HepG2 (cell line): Measurements from ENCODE around the gene FZD7. TPM values are rescaled to one million over a fixed set of nuclear protein-coding genes. Genes with fewer than 3 reads are reported as not detected.

Experiments used
- ATAC-seq: fragments of 200-7000 bp; cut with Tn5 transposase; 3 replicates; pipeline ENCODE4 v1.9.1; 2020; ENCODE audit warnings: mild to moderate bottlenecking, moderate library complexity
- BruUV-seq: library from RNA; stranded (reverse); fragments of 400-500 nt; replicated peaks from 2 replicates; lab custom pipeline; 2021; lab: Mats Ljungman, UMichigan
- CTCF ChIA-PET: fragments of 300-600 bp; formaldehyde crosslinking; extraction: SDS; loops from one replicate; lab custom pipeline; 2021; ENCODE audit warnings: low total read pairs, inconsistent platforms, low intra/inter-chr PET ratio; lab: Yijun Ruan, JAX
- POLR2A ChIA-PET: fragments of 350-600 bp; sonication (Branson Sonifier 250); formaldehyde crosslinking; loops from one replicate; lab custom pipeline; 2020; ENCODE audit warnings: antibody characterized with exemption, inconsistent platforms; lab: Yijun Ruan, JAX
- DNase-seq: peaks from one replicate; pipeline ENCODE4 v3.0.0-alpha.2; 2015; ENCODE audit warnings: low spot score
- FAIRE-seq: peaks from 3 replicates; lab custom pipeline; 2011; peaks lifted over from hg19 to GRCh38; lab: Jason Lieb, UNC
- H2AFZ ChIP-seq: one replicate; pipeline ENCODE4 v1.6.1; 2011; ENCODE audit warnings: low read length, inconsistent platforms
- H3K27ac ChIP-seq: fragments of 300-600 bp; 3 replicates; pipeline ENCODE4 v1.8.0; 2011; ENCODE audit warnings: mixed run types, mild to moderate bottlenecking, mixed read lengths, low read length, inconsistent platforms; ENCODE audit not compliant: insufficient read depth; ENCODE audit errors: extremely low read length
- H3K27me3 ChIP-seq, 2 experiments: fragments of 200-600 bp in 1 of 2; 2 replicates in 1 of 2; 3 replicates in 1 of 2; pipeline versions ENCODE4 v1.6.0 to v1.8.0; 2011; ENCODE audit warnings: low read length in 2 of 2, mild to moderate bottlenecking in 2 of 2, moderate library complexity in 2 of 2, inconsistent platforms in 1 of 2; ENCODE audit not compliant: insufficient read depth in 2 of 2, control insufficient read depth in 1 of 2
- H3K36me3 ChIP-seq, 2 experiments: fragments of 200-600 bp in 1 of 2; replicated peaks in 1 of 2; 2 replicates in 1 of 2; 3 replicates in 1 of 2; pipeline versions ENCODE4 v1.5.1 to v1.8.0; 2011; ENCODE audit warnings: low read length in 2 of 2, inconsistent platforms in 1 of 2; ENCODE audit not compliant: insufficient read depth in 2 of 2, control insufficient read depth in 1 of 2
- H3K4me1 ChIP-seq: 2 replicates; pipeline ENCODE4 v1.5.1; 2012; ENCODE audit warnings: low read length, inconsistent platforms; ENCODE audit not compliant: insufficient read depth
- H3K4me2 ChIP-seq: 2 replicates; pipeline ENCODE4 v1.6.0; 2011; ENCODE audit warnings: low read depth, low read length, inconsistent platforms
- H3K4me3 ChIP-seq, 3 experiments: fragments of 200-600 bp in 1 of 3; sonication (generic), shearing (Covaris generic) in 1 of 3; replicated peaks in 1 of 3; 2 replicates each; pipeline ENCODE4 v1.5.1; 2011 to 2016; ENCODE audit warnings: low read length in 3 of 3, inconsistent platforms in 2 of 3, low read depth in 2 of 3, mild to moderate bottlenecking in 2 of 3, control low read depth in 1 of 3, mixed read lengths in 1 of 3; ENCODE audit not compliant: insufficient read depth in 1 of 3
- H3K79me2 ChIP-seq: one replicate; pipeline ENCODE4 v1.6.1; 2011; ENCODE audit warnings: low read length, inconsistent platforms; ENCODE audit not compliant: insufficient read depth
- H3K9ac ChIP-seq: 2 replicates; pipeline ENCODE4 v1.6.0; 2011; ENCODE audit warnings: mild to moderate bottlenecking, low read depth, low read length, inconsistent platforms; ENCODE audit not compliant: insufficient read depth
- H3K9me3 ChIP-seq: 2 replicates; pipeline ENCODE4 v1.5.1; 2012; ENCODE audit warnings: mild to moderate bottlenecking, low read length
- H4K20me1 ChIP-seq: 2 replicates; pipeline ENCODE4 v1.6.0; 2011; ENCODE audit warnings: inconsistent platforms, mild to moderate bottlenecking, low read length, moderate library complexity; ENCODE audit not compliant: insufficient read depth
- ARNT ChIP-seq: fragments of 450-650 bp; IDR thresholded peaks from 2 replicates; pipeline ENCODE4 v1.6.1; 2017
- CC2D1A ChIP-seq: sonication (generic); formaldehyde crosslinking; IDR thresholded peaks from 2 replicates; pipeline ENCODE4 v1.8.1; 2023; ENCODE audit warnings: mild to moderate bottlenecking, missing genetic modification reagents
- HMGXB3 ChIP-seq: sonication (generic); formaldehyde crosslinking; IDR thresholded peaks from 2 replicates; pipeline ENCODE4 v1.4.0; 2020; ENCODE audit warnings: missing genetic modification reagents, borderline replicate concordance
- HOXA3 ChIP-seq: sonication (generic); formaldehyde crosslinking; IDR thresholded peaks from 2 replicates; pipeline ENCODE4 v1.5.0; 2020; ENCODE audit warnings: missing genetic modification reagents
- KLF11 ChIP-seq: IDR thresholded peaks from 2 replicates; pipeline ENCODE4 v1.6.1; 2016; ENCODE audit warnings: missing compliant biosample characterization
- MBD4 ChIP-seq: IDR thresholded peaks from 2 replicates; pipeline ENCODE4 v1.6.1; 2012; ENCODE audit warnings: low read length, inconsistent platforms, borderline replicate concordance
- PTBP1 ChIP-seq: fragments of 200-400 bp; formaldehyde crosslinking; IDR thresholded peaks from 2 replicates; pipeline ENCODE4 v1.6.1; 2018; ENCODE audit warnings: low read length, low read depth; ENCODE audit not compliant: poor library complexity, severe bottlenecking
- RBFOX2 ChIP-seq: fragments of 200-400 bp; formaldehyde crosslinking; IDR thresholded peaks from 2 replicates; pipeline ENCODE4 v1.6.1; 2017; ENCODE audit warnings: low read depth, mild to moderate bottlenecking, low read length
- SNAI1 ChIP-seq: sonication (generic); formaldehyde crosslinking; IDR thresholded peaks from 2 replicates; pipeline ENCODE4 v1.5.0; 2020; ENCODE audit warnings: mild to moderate bottlenecking, missing genetic modification reagents, borderline replicate concordance
- SP5 ChIP-seq: IDR thresholded peaks from 2 replicates; pipeline ENCODE4 v1.6.1; 2016; ENCODE audit warnings: low read depth, borderline replicate concordance
- TBP ChIP-seq: sonication (generic); formaldehyde crosslinking; IDR thresholded peaks from 2 replicates; pipeline ENCODE4 v1.5.0; 2020; ENCODE audit warnings: missing genetic modification reagents
- THAP9 ChIP-seq: sonication (generic); formaldehyde crosslinking; IDR thresholded peaks from 2 replicates; pipeline ENCODE4; 2020; ENCODE audit warnings: missing genetic modification reagents, mild to moderate bottlenecking, borderline replicate concordance
- TRIM24 ChIP-seq: sonication (generic); formaldehyde crosslinking; IDR thresholded peaks from 2 replicates; pipeline ENCODE4 v1.8.0; 2022; ENCODE audit warnings: mild to moderate bottlenecking, missing genetic modification reagents
- ZEB1 ChIP-seq: IDR thresholded peaks from 2 replicates; pipeline ENCODE4 v1.6.1; 2012; ENCODE audit warnings: mild to moderate bottlenecking, low read depth, inconsistent platforms; ENCODE audit not compliant: insufficient replicate concordance
- ZFP62 ChIP-seq: sonication (generic); formaldehyde crosslinking; IDR thresholded peaks from 2 replicates; pipeline ENCODE4 v1.4.0; 2020; ENCODE audit warnings: missing genetic modification reagents
- ZNF180 ChIP-seq: sonication (generic); formaldehyde crosslinking; IDR thresholded peaks from 2 replicates; pipeline ENCODE4 v1.4.0; 2020; ENCODE audit warnings: low read depth, missing genetic modification reagents, borderline replicate concordance
- ZNF33A ChIP-seq: sonication (generic); formaldehyde crosslinking; IDR thresholded peaks from 2 replicates; pipeline ENCODE4 v1.5.1; 2020; ENCODE audit warnings: missing genetic modification reagents, mild to moderate bottlenecking, moderate library complexity, borderline replicate concordance
- ZNF383 ChIP-seq: sonication (generic); formaldehyde crosslinking; IDR thresholded peaks from 2 replicates; pipeline ENCODE4 v1.4.0; 2020; ENCODE audit warnings: missing genetic modification reagents, mild to moderate bottlenecking, borderline replicate concordance
- ZNF709 ChIP-seq: sonication (generic); formaldehyde crosslinking; IDR thresholded peaks from 2 replicates; pipeline ENCODE4 v1.5.0; 2020; ENCODE audit warnings: mild to moderate bottlenecking, missing genetic modification reagents
- ZNF83 ChIP-seq: sonication (generic); formaldehyde crosslinking; IDR thresholded peaks from 2 replicates; pipeline ENCODE4 v1.4.0; 2020; ENCODE audit warnings: missing genetic modification reagents, mild to moderate bottlenecking, borderline replicate concordance
- WGBS: methylation state at CpG from one replicate; pipeline ENCODE4 v1.1.6; 2017; ENCODE audit warnings: low lambda C conversion rate; 5-methylcytosine and 5-hydroxymethylcytosine counted together
- in situ Hi-C: cut with HindIII; loops from 2 replicates; pipeline ENCODE4 v1.10.0; 2017; ENCODE audit warnings: low pct_unique_long_range_greater_than_20kb; ENCODE audit not compliant: extremely low pct_ligation_motif_present
- intact Hi-C: fragments of 100-400 bp; cut with micrococcal nuclease; formaldehyde crosslinking; loops from one replicate; pipeline ENCODE4 v1.10.0; 2022; ENCODE audit not compliant: unreplicated experiment
- polyA plus RNA-seq, 8 experiments: library from polyadenylated mRNA; depleted of rRNA in 3 of 8; stranded (reverse) in 7 of 8; unstranded in 1 of 8; fragments of >200 nt; fragmentation: Illumina TruSeq in 4 of 8; extraction: Trizol in 4 of 8; gene quantifications; 2 replicates each; pipeline versions ENCODE4 v1.2.1 to v1.2.3, GENCODE V29; 2011 to 2016; ENCODE audit warnings: low read depth in 4 of 8, missing spikeins in 1 of 8, mixed read lengths in 1 of 8; ENCODE audit not compliant: insufficient read depth in 1 of 8
- total RNA-seq, 5 experiments: library from RNA; depleted of rRNA; stranded (reverse); fragments of >200 nt; fragmentation: Illumina TruSeq; extraction: Trizol; gene quantifications; 2 replicates each; pipeline ENCODE4 v1.2.3, GENCODE V29; 2016; ENCODE audit warnings: low read depth in 1 of 5

FZD7 gene
- total and polyA plus RNA-seq, 2 of the 13 experiments (the other 11 are each of a cell fraction or from before 2014, with no cell fraction given), result 0.13 to 0.38 TPM

GRCh38 chr2:202014318-202014717 is 19.3 kb upstream of the FZD7 start:
- BruUV-seq, result no TSS peak
- no peak overlapping the region for H3K4me3 ChIP-seq
- no peak for DNase-seq
- no peak overlapping the region for H2AFZ ChIP-seq
- H3K4me1 ChIP-seq, result no peaks in the 10 kb centered on the region
- no peak for ATAC-seq
- WGBS, result 16% methylated on average over 6 of the region's 6 CpGs
- POLR2A ChIA-PET, result no interaction called here
- peaks cover 0 to 6% of the 10 kb centered on the region in 2 experiments; a peak in 2 of 5 replicates for H3K27me3 ChIP-seq
- no peak overlapping the region for H3K4me2 ChIP-seq
- H3K9me3 ChIP-seq, result no peaks in the 10 kb centered on the region
- CTCF ChIA-PET, result no interaction called here
- no peak overlapping the region for H3K9ac ChIP-seq
- intact Hi-C loops, result no loop called here
- FAIRE-seq, result no peak
- no peaks in the 10 kb centered on the region for H3K36me3 ChIP-seq
- TF ChIP-seq TBP (CRISPR knock-in tag) (no peak), ZNF180 (CRISPR knock-in tag) (no peak), MBD4 (no peak), HOXA3 (no peak), THAP9 (CRISPR knock-in tag) (no peak), SP5 (CRISPR knock-in tag) (no peak), ZFP62 (CRISPR knock-in tag) (no peak), PTBP1 (no peak), CC2D1A (CRISPR knock-in tag) (no peak), RBFOX2 (no peak), ZNF383 (CRISPR knock-in tag) (no peak), ARNT (no peak), SNAI1 (CRISPR knock-in tag) (no peak), HMGXB3 (CRISPR knock-in tag) (no peak), ZNF33A (CRISPR knock-in tag) (no peak), ZEB1 (no peak), ZNF83 (CRISPR knock-in tag) (no peak), ZNF709 (CRISPR knock-in tag) (no peak), KLF11 (no peak), TRIM24 (CRISPR knock-in tag) (no peak)
- in situ Hi-C loops, result no loop called here
- H3K79me2 ChIP-seq, result no peaks in the 10 kb centered on the region
- no peak overlapping the region for H3K27ac ChIP-seq
- H4K20me1 ChIP-seq, result no peaks in the 10 kb centered on the region
